WTC11 (cell line): ENCODE data around the gene MGRN1. TPM values are rescaled to one million over a fixed set of nuclear protein-coding genes. Genes with fewer than 3 reads are reported as not detected.

ENCODE experiments used
- ATAC-seq: fragments of 200-7000 bp; cut with Tn5 transposase; 2 replicates; pipeline ENCODE4 v1.10.0; 2021; ENCODE audit warnings: mild to moderate bottlenecking, moderate library complexity
- CTCF ChIA-PET: fragments of 300-600 bp; sonication (Branson Sonifier 250); formaldehyde crosslinking; loops from one replicate; lab custom pipeline; 2021; ENCODE audit warnings: antibody characterized with exemption; lab: Charles Lee
- POLR2A ChIA-PET: fragments of 350-600 bp; sonication (Branson Sonifier 250); formaldehyde crosslinking; loops from one replicate; lab custom pipeline; 2021; ENCODE audit warnings: antibody characterized with exemption; lab: Charles Lee
- DNase-seq: peaks from one replicate; pipeline ENCODE4 v3.0.0; 2021; ENCODE audit warnings: low spot score
- H3K27ac Mint-ChIP-seq: 2 replicates; pipeline ENCODE4 v1.8.0; 2021; ENCODE audit warnings: mixed read lengths
- H3K27me3 Mint-ChIP-seq: 2 replicates; pipeline ENCODE4 v1.8.0; 2021; ENCODE audit warnings: low read depth, mild to moderate bottlenecking, moderate library complexity, mixed read lengths
- H3K36me3 Mint-ChIP-seq: 2 replicates; pipeline ENCODE4 v1.8.0; 2021; ENCODE audit warnings: mixed read lengths
- H3K4me1 Mint-ChIP-seq: 2 replicates; pipeline ENCODE4 v1.8.0; 2022; ENCODE audit warnings: mixed read lengths
- H3K4me3 Mint-ChIP-seq: 2 replicates; pipeline ENCODE4 v1.8.0; 2021; ENCODE audit warnings: mild to moderate bottlenecking, moderate library complexity, mixed read lengths
- H3K9me3 Mint-ChIP-seq: 2 replicates; pipeline ENCODE4 v1.8.0; 2021; ENCODE audit warnings: mixed read lengths
- ATF1 ChIP-seq: sonication (generic); formaldehyde crosslinking; IDR thresholded peaks from 2 replicates; pipeline ENCODE4 v1.8.1; 2023; ENCODE audit warnings: mild to moderate bottlenecking, moderate library complexity, missing genetic modification reagents
- CREM ChIP-seq: sonication (generic); formaldehyde crosslinking; IDR thresholded peaks from 2 replicates; pipeline ENCODE4 v1.8.1; 2022; ENCODE audit warnings: mild to moderate bottlenecking, missing genetic modification reagents, moderate library complexity
- ETV6 ChIP-seq: sonication (generic); formaldehyde crosslinking; IDR thresholded peaks from 2 replicates; pipeline ENCODE4 v1.8.1; 2022; ENCODE audit warnings: mild to moderate bottlenecking, missing genetic modification reagents
- FOXK1 ChIP-seq: sonication (generic); formaldehyde crosslinking; IDR thresholded peaks from 2 replicates; pipeline ENCODE4 v1.8.0; 2022; ENCODE audit warnings: mild to moderate bottlenecking, moderate library complexity, missing genetic modification reagents
- HMGA2 ChIP-seq: fragments of 250-450 bp; sonication (Bioruptor Pico); IDR thresholded peaks from 2 replicates; pipeline ENCODE4 v1.4.0; 2021; ENCODE audit warnings: mild to moderate bottlenecking, moderate library complexity
- JAZF1 ChIP-seq: fragments of 250-450 bp; sonication (Bioruptor Pico); IDR thresholded peaks from 2 replicates; pipeline ENCODE4 v1.9.0; 2021; ENCODE audit warnings: moderate library complexity, mild to moderate bottlenecking, inconsistent platforms
- MXD4 ChIP-seq: fragments of 250-450 bp; sonication (Bioruptor Pico); IDR thresholded peaks from 2 replicates; pipeline ENCODE4 v1.8.0; 2021; ENCODE audit warnings: mild to moderate bottlenecking, moderate library complexity, borderline replicate concordance
- NFATC4 ChIP-seq: fragments of 250-450 bp; sonication (Bioruptor Pico); IDR thresholded peaks from 2 replicates; pipeline ENCODE4 v1.9.0; 2021; ENCODE audit warnings: mild to moderate bottlenecking
- NFYB ChIP-seq: sonication (generic); formaldehyde crosslinking; conservative IDR thresholded peaks from 2 replicates; pipeline ENCODE4 v1.8.0; 2022; ENCODE audit warnings: low read depth, missing genetic modification reagents
- NR1H2 ChIP-seq: sonication (generic); formaldehyde crosslinking; IDR thresholded peaks from 2 replicates; pipeline ENCODE4 v1.9.0; 2021; ENCODE audit warnings: mild to moderate bottlenecking, moderate library complexity, missing genetic modification reagents
- SMAD4 ChIP-seq: sonication (generic); formaldehyde crosslinking; IDR thresholded peaks from 2 replicates; pipeline ENCODE4 v1.8.0; 2022; ENCODE audit warnings: mild to moderate bottlenecking, missing genetic modification reagents
- SOX15 ChIP-seq: fragments of 250-450 bp; sonication (Bioruptor Pico); IDR thresholded peaks from 2 replicates; pipeline ENCODE4 v1.9.0; 2021; ENCODE audit warnings: mild to moderate bottlenecking
- ZNF138 ChIP-seq: sonication (generic); formaldehyde crosslinking; conservative IDR thresholded peaks from 2 replicates; pipeline ENCODE4 v1.8.1; 2022; ENCODE audit warnings: mild to moderate bottlenecking, moderate library complexity, missing genetic modification reagents
- ZNF671 ChIP-seq: fragments of 250-450 bp; sonication (Bioruptor Pico); IDR thresholded peaks from 2 replicates; pipeline ENCODE4 v1.8.0; 2021; ENCODE audit warnings: mild to moderate bottlenecking
- total RNA-seq: library from RNA; stranded (reverse); gene quantifications from 3 replicates; pipeline ENCODE4 v1.2.3, GENCODE V29; 2021
- TF ChIP-seq, protein P1 (sequence below): fragments of 250-450 bp; sonication (Bioruptor Pico); IDR thresholded peaks from 2 replicates; pipeline ENCODE4 v1.9.0; 2021; ENCODE audit warnings: moderate library complexity, mild to moderate bottlenecking, inconsistent platforms, borderline replicate concordance
- TF ChIP-seq, protein P2 (sequence below): sonication (generic); formaldehyde crosslinking; IDR thresholded peaks from 2 replicates; pipeline ENCODE4 v1.8.0; 2022; ENCODE audit warnings: mild to moderate bottlenecking, missing genetic modification reagents
- TF ChIP-seq, protein P3 (sequence below): sonication (generic); formaldehyde crosslinking; IDR thresholded peaks from 2 replicates; pipeline ENCODE4 v1.8.1; 2022; ENCODE audit warnings: low read depth, mild to moderate bottlenecking, moderate library complexity, missing genetic modification reagents, borderline replicate concordance
- TF ChIP-seq, protein P4 (sequence below): fragments of 250-450 bp; sonication (Bioruptor Pico); IDR thresholded peaks from 2 replicates; pipeline ENCODE4 v2.1.2; 2022; ENCODE audit warnings: mild to moderate bottlenecking, moderate library complexity
- TF ChIP-seq, protein P5 (sequence below): sonication (generic); formaldehyde crosslinking; conservative IDR thresholded peaks from 2 replicates; pipeline ENCODE4 v1.8.1; 2022; ENCODE audit warnings: mild to moderate bottlenecking, missing genetic modification reagents
- TF ChIP-seq, protein P6 (sequence below): sonication (generic); formaldehyde crosslinking; IDR thresholded peaks from 2 replicates; pipeline ENCODE4 v1.8.1; 2022; ENCODE audit warnings: mild to moderate bottlenecking, moderate library complexity, missing genetic modification reagents
- TF ChIP-seq, protein P7 (sequence below): fragments of 250-450 bp; sonication (Bioruptor Pico); IDR thresholded peaks from 2 replicates; pipeline ENCODE4 v1.9.0; 2021; ENCODE audit warnings: mild to moderate bottlenecking

MGRN1 gene
- total RNA-seq, 1 experiment from 2014 or later, result 88.8 TPM

DNA sequence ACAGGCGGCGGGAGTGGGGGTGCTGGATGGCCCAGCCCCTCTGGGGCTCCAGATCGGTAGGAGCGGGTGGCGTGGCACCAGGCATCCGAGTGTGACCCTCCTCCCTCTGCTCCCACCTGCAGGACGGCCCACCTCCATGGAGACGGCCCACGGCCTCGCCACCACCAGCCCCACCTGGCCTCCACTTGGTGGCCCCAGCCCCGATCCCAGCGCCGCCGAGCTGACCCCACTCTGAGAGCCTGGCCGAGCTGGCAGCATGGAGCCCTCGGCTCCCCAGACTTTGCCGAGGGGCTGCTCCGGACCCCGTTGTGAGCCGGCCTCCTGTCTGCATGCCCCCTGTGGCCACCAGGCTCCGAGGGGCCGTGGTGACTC, 64.0 kb downstream of the MGRN1 start (continued):
- TF ChIP-seq, protein P1, sequence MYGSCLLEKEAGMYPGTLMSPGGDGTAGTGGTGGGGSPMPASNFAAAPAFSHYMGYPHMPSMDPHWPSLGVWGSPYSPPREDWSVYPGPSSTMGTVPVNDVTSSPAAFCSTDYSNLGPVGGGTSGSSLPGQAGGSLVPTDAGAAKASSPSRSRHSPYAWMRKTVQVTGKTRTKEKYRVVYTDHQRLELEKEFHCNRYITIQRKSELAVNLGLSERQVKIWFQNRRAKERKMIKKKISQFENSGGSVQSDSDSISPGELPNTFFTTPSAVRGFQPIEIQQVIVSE (CRISPR knock-in tag), result no peak
- TF ChIP-seq JAZF1, result no peak
- TF ChIP-seq ETV6 (CRISPR knock-in tag), result no peak
- no peak for TF ChIP-seq ZNF671 (CRISPR knock-in tag)
- TF ChIP-seq, protein P2, sequence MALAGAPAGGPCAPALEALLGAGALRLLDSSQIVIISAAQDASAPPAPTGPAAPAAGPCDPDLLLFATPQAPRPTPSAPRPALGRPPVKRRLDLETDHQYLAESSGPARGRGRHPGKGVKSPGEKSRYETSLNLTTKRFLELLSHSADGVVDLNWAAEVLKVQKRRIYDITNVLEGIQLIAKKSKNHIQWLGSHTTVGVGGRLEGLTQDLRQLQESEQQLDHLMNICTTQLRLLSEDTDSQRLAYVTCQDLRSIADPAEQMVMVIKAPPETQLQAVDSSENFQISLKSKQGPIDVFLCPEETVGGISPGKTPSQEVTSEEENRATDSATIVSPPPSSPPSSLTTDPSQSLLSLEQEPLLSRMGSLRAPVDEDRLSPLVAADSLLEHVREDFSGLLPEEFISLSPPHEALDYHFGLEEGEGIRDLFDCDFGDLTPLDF (CRISPR knock-in tag), result no peak

DNA sequence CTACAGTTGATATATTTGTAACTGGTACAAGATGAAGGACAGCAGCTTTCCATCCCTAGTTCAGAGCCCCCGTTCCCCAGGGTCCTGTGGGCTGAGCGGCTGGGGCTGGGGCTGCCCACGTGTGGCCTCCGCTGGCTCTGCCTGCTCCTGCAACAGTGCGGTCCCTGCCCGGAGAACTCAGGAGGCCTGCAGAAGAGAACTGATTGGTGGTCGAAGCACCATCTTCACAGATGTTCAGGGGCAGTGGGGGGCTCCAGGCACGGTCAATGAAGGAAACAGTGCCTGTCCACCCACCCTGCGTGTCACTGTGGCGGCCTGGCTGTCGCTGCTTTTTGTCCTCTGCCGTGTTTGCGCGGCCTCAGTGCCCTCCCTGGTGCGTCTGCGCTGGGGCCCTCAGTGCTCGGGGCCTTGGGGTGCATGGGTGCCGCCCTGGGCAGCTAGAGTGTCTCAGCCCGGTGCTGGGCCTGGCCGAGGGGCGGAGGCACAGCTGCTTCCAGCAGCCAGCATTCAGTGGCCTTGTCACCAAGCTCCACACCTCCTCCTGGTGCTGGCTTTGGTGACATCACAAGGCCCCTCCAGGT, 64.6 kb downstream of the MGRN1 start:
- Mint-ChIP-seq H3K36me3 (peaks cover 4% of the 10 kb centered on the region; the same call in 1 of the 2 replicates), H3K27ac (no peak overlapping the region), H3K27me3 (no peaks in the 10 kb centered on the region), H3K9me3 (no peaks in the 10 kb centered on the region), H3K4me3 (no peak overlapping the region), H3K4me1 (no peaks in the 10 kb centered on the region)
- ATAC-seq (no peak), DNase-seq (no peak)
- no peak for TF ChIP-seq NFATC4 (CRISPR knock-in tag)
- TF ChIP-seq FOXK1 (CRISPR knock-in tag), result no peak
- TF ChIP-seq NR1H2, result no peak
- TF ChIP-seq CREM, result no peak
- TF ChIP-seq HMGA2, result no peak
- TF ChIP-seq, protein P3, sequence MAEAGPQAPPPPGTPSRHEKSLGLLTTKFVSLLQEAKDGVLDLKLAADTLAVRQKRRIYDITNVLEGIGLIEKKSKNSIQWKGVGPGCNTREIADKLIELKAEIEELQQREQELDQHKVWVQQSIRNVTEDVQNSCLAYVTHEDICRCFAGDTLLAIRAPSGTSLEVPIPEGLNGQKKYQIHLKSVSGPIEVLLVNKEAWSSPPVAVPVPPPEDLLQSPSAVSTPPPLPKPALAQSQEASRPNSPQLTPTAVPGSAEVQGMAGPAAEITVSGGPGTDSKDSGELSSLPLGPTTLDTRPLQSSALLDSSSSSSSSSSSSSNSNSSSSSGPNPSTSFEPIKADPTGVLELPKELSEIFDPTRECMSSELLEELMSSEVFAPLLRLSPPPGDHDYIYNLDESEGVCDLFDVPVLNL (CRISPR knock-in tag), result no peak
- no peak for TF ChIP-seq SMAD4 (CRISPR knock-in tag)
- TF ChIP-seq ZNF138 (CRISPR knock-in tag), result no peak
- TF ChIP-seq, protein P4, sequence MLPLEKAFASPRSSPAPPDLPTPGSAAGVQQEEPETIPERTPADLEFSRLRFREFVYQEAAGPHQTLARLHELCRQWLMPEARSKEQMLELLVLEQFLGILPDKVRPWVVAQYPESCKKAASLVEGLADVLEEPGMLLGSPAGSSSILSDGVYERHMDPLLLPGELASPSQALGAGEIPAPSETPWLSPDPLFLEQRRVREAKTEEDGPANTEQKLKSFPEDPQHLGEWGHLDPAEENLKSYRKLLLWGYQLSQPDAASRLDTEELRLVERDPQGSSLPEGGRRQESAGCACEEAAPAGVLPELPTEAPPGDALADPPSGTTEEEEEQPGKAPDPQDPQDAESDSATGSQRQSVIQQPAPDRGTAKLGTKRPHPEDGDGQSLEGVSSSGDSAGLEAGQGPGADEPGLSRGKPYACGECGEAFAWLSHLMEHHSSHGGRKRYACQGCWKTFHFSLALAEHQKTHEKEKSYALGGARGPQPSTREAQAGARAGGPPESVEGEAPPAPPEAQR (CRISPR knock-in tag), result no peak
- TF ChIP-seq MXD4, result no peak
- TF ChIP-seq, protein P5, sequence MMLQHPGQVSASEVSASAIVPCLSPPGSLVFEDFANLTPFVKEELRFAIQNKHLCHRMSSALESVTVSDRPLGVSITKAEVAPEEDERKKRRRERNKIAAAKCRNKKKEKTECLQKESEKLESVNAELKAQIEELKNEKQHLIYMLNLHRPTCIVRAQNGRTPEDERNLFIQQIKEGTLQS, result no peak
- no peak for TF ChIP-seq SOX15 (CRISPR knock-in tag)
- TF ChIP-seq NFYB, result no peak
- TF ChIP-seq, protein P6, sequence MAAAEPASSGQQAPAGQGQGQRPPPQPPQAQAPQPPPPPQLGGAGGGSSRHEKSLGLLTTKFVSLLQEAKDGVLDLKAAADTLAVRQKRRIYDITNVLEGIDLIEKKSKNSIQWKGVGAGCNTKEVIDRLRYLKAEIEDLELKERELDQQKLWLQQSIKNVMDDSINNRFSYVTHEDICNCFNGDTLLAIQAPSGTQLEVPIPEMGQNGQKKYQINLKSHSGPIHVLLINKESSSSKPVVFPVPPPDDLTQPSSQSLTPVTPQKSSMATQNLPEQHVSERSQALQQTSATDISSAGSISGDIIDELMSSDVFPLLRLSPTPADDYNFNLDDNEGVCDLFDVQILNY (CRISPR knock-in tag), result no peak
- TF ChIP-seq, protein P7, sequence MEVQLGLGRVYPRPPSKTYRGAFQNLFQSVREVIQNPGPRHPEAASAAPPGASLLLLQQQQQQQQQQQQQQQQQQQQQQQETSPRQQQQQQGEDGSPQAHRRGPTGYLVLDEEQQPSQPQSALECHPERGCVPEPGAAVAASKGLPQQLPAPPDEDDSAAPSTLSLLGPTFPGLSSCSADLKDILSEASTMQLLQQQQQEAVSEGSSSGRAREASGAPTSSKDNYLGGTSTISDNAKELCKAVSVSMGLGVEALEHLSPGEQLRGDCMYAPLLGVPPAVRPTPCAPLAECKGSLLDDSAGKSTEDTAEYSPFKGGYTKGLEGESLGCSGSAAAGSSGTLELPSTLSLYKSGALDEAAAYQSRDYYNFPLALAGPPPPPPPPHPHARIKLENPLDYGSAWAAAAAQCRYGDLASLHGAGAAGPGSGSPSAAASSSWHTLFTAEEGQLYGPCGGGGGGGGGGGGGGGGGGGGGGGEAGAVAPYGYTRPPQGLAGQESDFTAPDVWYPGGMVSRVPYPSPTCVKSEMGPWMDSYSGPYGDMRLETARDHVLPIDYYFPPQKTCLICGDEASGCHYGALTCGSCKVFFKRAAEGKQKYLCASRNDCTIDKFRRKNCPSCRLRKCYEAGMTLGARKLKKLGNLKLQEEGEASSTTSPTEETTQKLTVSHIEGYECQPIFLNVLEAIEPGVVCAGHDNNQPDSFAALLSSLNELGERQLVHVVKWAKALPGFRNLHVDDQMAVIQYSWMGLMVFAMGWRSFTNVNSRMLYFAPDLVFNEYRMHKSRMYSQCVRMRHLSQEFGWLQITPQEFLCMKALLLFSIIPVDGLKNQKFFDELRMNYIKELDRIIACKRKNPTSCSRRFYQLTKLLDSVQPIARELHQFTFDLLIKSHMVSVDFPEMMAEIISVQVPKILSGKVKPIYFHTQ, result no peak
- TF ChIP-seq ATF1 (CRISPR knock-in tag), result no peak
- CTCF ChIA-PET, result no interaction called here
- POLR2A ChIA-PET, result no interaction called here
